ENCODE measurements around the gene MRPL22.

DNA sequence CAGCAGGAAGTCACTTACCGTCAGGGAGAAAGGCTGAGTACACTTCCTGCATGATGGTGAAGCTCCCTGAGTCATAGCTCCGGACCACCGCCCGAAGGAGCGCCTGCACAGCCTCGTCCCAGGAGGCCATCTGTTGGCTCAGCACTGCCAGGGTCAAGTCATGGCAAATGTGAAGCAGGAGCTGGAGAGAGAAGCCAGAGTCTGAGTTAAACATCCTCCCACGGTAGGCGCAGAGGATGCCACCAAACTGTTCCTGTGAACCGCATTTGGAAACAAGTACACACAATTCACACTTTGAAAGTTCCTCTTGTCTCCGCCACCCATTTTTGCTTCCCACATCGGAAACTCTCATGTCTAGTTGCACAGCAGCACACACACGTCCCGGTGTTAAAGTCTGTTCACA lies 48.5 kb upstream of the MRPL22 start:
- TF ChIP-seq, protein P1, sequence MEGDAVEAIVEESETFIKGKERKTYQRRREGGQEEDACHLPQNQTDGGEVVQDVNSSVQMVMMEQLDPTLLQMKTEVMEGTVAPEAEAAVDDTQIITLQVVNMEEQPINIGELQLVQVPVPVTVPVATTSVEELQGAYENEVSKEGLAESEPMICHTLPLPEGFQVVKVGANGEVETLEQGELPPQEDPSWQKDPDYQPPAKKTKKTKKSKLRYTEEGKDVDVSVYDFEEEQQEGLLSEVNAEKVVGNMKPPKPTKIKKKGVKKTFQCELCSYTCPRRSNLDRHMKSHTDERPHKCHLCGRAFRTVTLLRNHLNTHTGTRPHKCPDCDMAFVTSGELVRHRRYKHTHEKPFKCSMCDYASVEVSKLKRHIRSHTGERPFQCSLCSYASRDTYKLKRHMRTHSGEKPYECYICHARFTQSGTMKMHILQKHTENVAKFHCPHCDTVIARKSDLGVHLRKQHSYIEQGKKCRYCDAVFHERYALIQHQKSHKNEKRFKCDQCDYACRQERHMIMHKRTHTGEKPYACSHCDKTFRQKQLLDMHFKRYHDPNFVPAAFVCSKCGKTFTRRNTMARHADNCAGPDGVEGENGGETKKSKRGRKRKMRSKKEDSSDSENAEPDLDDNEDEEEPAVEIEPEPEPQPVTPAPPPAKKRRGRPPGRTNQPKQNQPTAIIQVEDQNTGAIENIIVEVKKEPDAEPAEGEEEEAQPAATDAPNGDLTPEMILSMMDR (IDR thresholded peaks at IDR 0.05) = no peak
- TF ChIP-seq POLR2A (IDR thresholded peaks at IDR 0.05) = no peak
